MCF 10A (cell line): ENCODE measurements around the gene KRT76. TPM values are rescaled to one million over a fixed set of nuclear protein-coding genes. Genes with fewer than 3 reads are reported as not detected.

ENCODE experiments used
- BruUV-seq: library from RNA; stranded (reverse); fragments of 400-500 nt; replicated peaks from 2 replicates; lab custom pipeline; 2021; lab: Mats Ljungman, UMichigan
- CTCF ChIA-PET: fragments of 300-600 bp; sonication (Branson Sonifier 250); formaldehyde crosslinking; extraction: SDS; loops from one replicate; lab custom pipeline; 2021; ENCODE audit warnings: antibody characterized with exemption, inconsistent platforms; lab: Yijun Ruan, JAX
- POLR2A ChIA-PET: fragments of 300-600, 350-650 bp; sonication (Branson Sonifier 250); formaldehyde crosslinking; extraction: SDS; loops from one replicate; lab custom pipeline; 2020; ENCODE audit warnings: antibody characterized with exemption, inconsistent platforms; lab: Yijun Ruan, JAX
- DNase-seq: peaks from one replicate; pipeline ENCODE4 v3.0.0-alpha.2; 2018; ENCODE audit not compliant: unreplicated experiment
- H3K27ac Mint-ChIP-seq: one replicate; pipeline ENCODE4 v1.8.0; 2022; ENCODE audit warnings: mild to moderate bottlenecking, low read depth, mixed read lengths; ENCODE audit not compliant: unreplicated experiment
- H3K27me3 Mint-ChIP-seq: one replicate; pipeline ENCODE4 v1.8.0; 2022; ENCODE audit warnings: mixed read lengths; ENCODE audit not compliant: insufficient read depth, unreplicated experiment
- H3K36me3 Mint-ChIP-seq: one replicate; pipeline ENCODE4 v1.8.0; 2022; ENCODE audit warnings: mild to moderate bottlenecking, moderate library complexity, mixed read lengths; ENCODE audit not compliant: insufficient read depth, unreplicated experiment
- H3K4me1 Mint-ChIP-seq: one replicate; pipeline ENCODE4 v1.8.0; 2022; ENCODE audit warnings: mixed read lengths; ENCODE audit not compliant: insufficient read depth, unreplicated experiment
- H3K4me3 Mint-ChIP-seq: one replicate; pipeline ENCODE4 v1.8.0; 2022; ENCODE audit warnings: mild to moderate bottlenecking, moderate library complexity, mixed read lengths; ENCODE audit not compliant: unreplicated experiment
- H3K9me3 Mint-ChIP-seq: one replicate; pipeline ENCODE4 v1.8.0; 2022; ENCODE audit warnings: mixed read lengths; ENCODE audit not compliant: unreplicated experiment
- CTCF ChIP-seq: fragments of 200-600 bp; IDR thresholded peaks from one replicate; pipeline ENCODE4 v1.8.0; 2022; ENCODE audit warnings: antibody characterized with exemption, mild to moderate bottlenecking; ENCODE audit not compliant: unreplicated experiment
- intact Hi-C: fragments of 100-400 bp; cut with micrococcal nuclease; formaldehyde crosslinking; loops from 2 replicates; pipeline ENCODE4 v1.14.1; 2022
- total RNA-seq: library from RNA; stranded (reverse); gene quantifications from 2 replicates; pipeline ENCODE4 v1.2.3, GENCODE V29; 2022

Gene KRT76
- total RNA-seq, 1 experiment from 2014 or later = not detected

GRCh38 chr12:52730793-52731192, 46.4 kb downstream of the KRT76 start:
- CTCF ChIA-PET = no interaction called here
- Mint-ChIP-seq H3K4me3 (no peak overlapping the region), H3K9me3 (no peaks in the 10 kb centered on the region), H3K27me3 (peaks cover 92% of the 10 kb centered on the region), H3K4me1 (no peaks in the 10 kb centered on the region), H3K27ac (no peak overlapping the region), H3K36me3 (no peaks in the 10 kb centered on the region)
- TF ChIP-seq CTCF = no peak
- DNase-seq = no peak
- BruUV-seq = no TSS peak
- intact Hi-C loops = no loop called here
- POLR2A ChIA-PET = no interaction called here

- intact Hi-C loops = no loop called here
- CTCF ChIA-PET = interaction anchor here (0.6 kb wide), 1 partner anchor 335 kb away, joined by 3 read pairs; no protein-coding TSS in a partner anchor
- POLR2A ChIA-PET = no interaction called here
- Mint-ChIP-seq H3K4me3 (no peak overlapping the region), H3K27ac (no peak overlapping the region), H3K4me1 (no peaks in the 10 kb centered on the region), H3K27me3 (peaks cover 88% of the 10 kb centered on the region), H3K9me3 (no peaks in the 10 kb centered on the region), H3K36me3 (no peaks in the 10 kb centered on the region)
- BruUV-seq = no TSS peak
- no peak for DNase-seq
- TF ChIP-seq CTCF = no peak
Measured at GRCh38 chr12:52730383-52730782, 46.8 kb downstream of the KRT76 start.

- H3K9me3 Mint-ChIP-seq = no peaks in the 10 kb centered on the region
- H3K4me1 Mint-ChIP-seq = no peaks in the 10 kb centered on the region
- ChIA-PET CTCF (no interaction called here), POLR2A (no interaction called here)
- peaks cover 76% of the 10 kb centered on the region for H3K27me3 Mint-ChIP-seq
- DNase-seq = no peak
- no peak overlapping the region for H3K4me3 Mint-ChIP-seq
- no peak overlapping the region for H3K27ac Mint-ChIP-seq
- no TSS peak for BruUV-seq
- intact Hi-C loops = no loop called here
- TF ChIP-seq CTCF = no peak
- no peaks in the 10 kb centered on the region for H3K36me3 Mint-ChIP-seq
Measured at GRCh38 chr12:52729147-52729546, 48.0 kb downstream of the KRT76 start.

GRCh38 chr12:52728374-52728773, 48.8 kb downstream of the KRT76 start:
- no peak for TF ChIP-seq CTCF
- intact Hi-C loops = no loop called here
- Mint-ChIP-seq H3K4me1 (no peaks in the 10 kb centered on the region), H3K4me3 (no peak overlapping the region), H3K36me3 (no peaks in the 10 kb centered on the region), H3K27ac (no peak overlapping the region), H3K9me3 (no peaks in the 10 kb centered on the region), H3K27me3 (peaks cover 72% of the 10 kb centered on the region)
- POLR2A ChIA-PET = no interaction called here
- no peak for DNase-seq
- CTCF ChIA-PET = no interaction called here
- no TSS peak for BruUV-seq
